ENCODE measurements around the gene POLR2C. TPM values are rescaled to one million over a fixed set of nuclear protein-coding genes. Genes with fewer than 3 reads are reported as not detected.

Gene POLR2C
- total RNA-seq, 1 experiment from 2014 or later: 110 TPM

- ChIA-PET CTCF (interaction anchor here (1.3 kb wide), 1 partner anchor 52 kb away, joined by 4 read pairs; the partner anchor contains the start of gene POLR2C), POLR2A (ENCODE audit: low non-redundant PET) (interaction anchor here (1.0 kb wide), 1 partner anchor 92 kb away, joined by 3 read pairs; no protein-coding TSS in a partner anchor)
- no peaks in the 10 kb centered on the region for H3K9me3 ChIP-seq (ENCODE audit: low read depth, low read length, poor library complexity, severe bottlenecking)
- intact Hi-C loops (cut with micrococcal nuclease; ENCODE audit: unreplicated experiment): no loop called here
- H3K4me3 ChIP-seq (ENCODE audit: low read depth, low read length, poor library complexity, severe bottlenecking): no peak overlapping the region
- no peak overlapping the region for H3K27ac ChIP-seq (ENCODE audit: low read depth, low read length, poor library complexity, severe bottlenecking)
- DNase-seq (ENCODE audit: low spot score): no peak
- BruUV-seq (replicated peaks): no TSS peak
- no peaks in the 10 kb centered on the region for H3K36me3 ChIP-seq (ENCODE audit: insufficient read depth, low read length, poor library complexity, severe bottlenecking)
- TF ChIP-seq CTCF (conservative IDR thresholded peaks at IDR 0.05; ENCODE audit: low read depth, low read length): no peak
- no peak for TF ChIP-seq EZH2 (IDR thresholded peaks at IDR 0.05; ENCODE audit: borderline replicate concordance, low read depth, low read length, poor library complexity, severe bottlenecking)
- H3K4me1 ChIP-seq (ENCODE audit: insufficient read depth, low read length, poor library complexity, severe bottlenecking): peaks cover 16% of the 10 kb centered on the region
- no peaks in the 10 kb centered on the region for H3K27me3 ChIP-seq (replicated peaks; ENCODE audit: insufficient read depth, low read depth, low read length, poor library complexity)
These were observed 51.9 kb downstream of the POLR2C start for GRCh38 chr16:57514371-57514770.

- no peak overlapping the region for H3K27ac ChIP-seq (ENCODE audit: low read depth, low read length, poor library complexity, severe bottlenecking)
- no TSS peak for BruUV-seq (replicated peaks)
- ChIA-PET CTCF (no interaction called here), POLR2A (ENCODE audit: low non-redundant PET) (no interaction called here)
- no peak for DNase-seq (ENCODE audit: low spot score)
- H3K36me3 ChIP-seq (ENCODE audit: insufficient read depth, low read length, poor library complexity, severe bottlenecking): no peaks in the 10 kb centered on the region
- H3K27me3 ChIP-seq (replicated peaks; ENCODE audit: insufficient read depth, low read depth, low read length, poor library complexity): no peaks in the 10 kb centered on the region
- H3K4me3 ChIP-seq (ENCODE audit: low read depth, low read length, poor library complexity, severe bottlenecking): no peak overlapping the region
- TF ChIP-seq EZH2 (IDR thresholded peaks at IDR 0.05; ENCODE audit: borderline replicate concordance, low read depth, low read length, poor library complexity, severe bottlenecking) (no peak), CTCF (conservative IDR thresholded peaks at IDR 0.05; ENCODE audit: low read depth, low read length) (no peak)
- no peaks in the 10 kb centered on the region for H3K9me3 ChIP-seq (ENCODE audit: low read depth, low read length, poor library complexity, severe bottlenecking)
- intact Hi-C loops (cut with micrococcal nuclease; ENCODE audit: unreplicated experiment): no loop called here
- H3K4me1 ChIP-seq (ENCODE audit: insufficient read depth, low read length, poor library complexity, severe bottlenecking): peaks cover 16% of the 10 kb centered on the region
These were observed 52.5 kb downstream of the POLR2C start for GRCh38 chr16:57514791-57515600.

GRCh38 chr16:57516176-57516725 lies 53.8 kb downstream of the POLR2C start:
- DNase-seq (ENCODE audit: low spot score): no peak
- Histone ChIP-seq H3K27me3 (replicated peaks; ENCODE audit: insufficient read depth, low read depth, low read length, poor library complexity) (no peaks in the 10 kb centered on the region), H3K27ac (ENCODE audit: low read depth, low read length, poor library complexity, severe bottlenecking) (no peak overlapping the region), H3K4me3 (ENCODE audit: low read depth, low read length, poor library complexity, severe bottlenecking) (no peak overlapping the region), H3K4me1 (ENCODE audit: insufficient read depth, low read length, poor library complexity, severe bottlenecking) (peaks cover 16% of the 10 kb centered on the region), H3K36me3 (ENCODE audit: insufficient read depth, low read length, poor library complexity, severe bottlenecking) (no peaks in the 10 kb centered on the region), H3K9me3 (ENCODE audit: low read depth, low read length, poor library complexity, severe bottlenecking) (no peaks in the 10 kb centered on the region)
- ChIA-PET POLR2A (ENCODE audit: low non-redundant PET) (no interaction called here), CTCF (interaction anchor here (0.6 kb wide), 1 partner anchor 444 kb away, joined by 7 read pairs; no protein-coding TSS in a partner anchor)
- no peak for TF ChIP-seq EZH2 (IDR thresholded peaks at IDR 0.05; ENCODE audit: borderline replicate concordance, low read depth, low read length, poor library complexity, severe bottlenecking)
- no peak for TF ChIP-seq CTCF (conservative IDR thresholded peaks at IDR 0.05; ENCODE audit: low read depth, low read length)
- intact Hi-C loops (cut with micrococcal nuclease; ENCODE audit: unreplicated experiment): no loop called here
- no TSS peak for BruUV-seq (replicated peaks)

Data from A673 (cell line).